HCT116 (cell line): ENCODE results near the gene GPX1. TPM values are rescaled to one million over a fixed set of nuclear protein-coding genes. Genes with fewer than 3 reads are reported as not detected.

Experiments
- ATAC-seq: fragments of 200-7000 bp; cut with Tn5 transposase; 2 replicates; pipeline ENCODE4 v1.9.1; 2020; ENCODE audit warnings: mild to moderate bottlenecking, moderate library complexity
- BruUV-seq: library from RNA; stranded (reverse); fragments of 400-500 nt; replicated peaks from 2 replicates; lab custom pipeline; 2021; lab: Mats Ljungman, UMichigan
- CTCF ChIA-PET: fragments of 300-600 bp; sonication (Branson Sonifier 250); formaldehyde crosslinking; loops from one replicate; lab custom pipeline; 2021; ENCODE audit warnings: antibody characterized with exemption; lab: Charles Lee
- POLR2A ChIA-PET: fragments of 300-600, 350-600 bp; sonication (Branson Sonifier 250); formaldehyde crosslinking; loops from one replicate; lab custom pipeline; 2021; ENCODE audit warnings: antibody characterized with exemption; lab: Charles Lee
- RAD21 ChIA-PET, 2 experiments: fragments of 300-600 bp; sonication (Branson Sonifier 250); formaldehyde crosslinking; loops; one replicate each; lab custom pipeline; 2023; ENCODE audit warnings: low total read pairs in 2 of 2; ENCODE audit not compliant: uncharacterized antibody in 2 of 2, unreplicated experiment in 2 of 2, low non-redundant PET in 1 of 2; lab: Charles Lee
- DNase-seq: peaks from one replicate; pipeline ENCODE4 v3.0.0-alpha.2; 2010; ENCODE audit warnings: low read depth, low spot score
- H2AFZ ChIP-seq: fragments of 200-600 bp; shearing (Covaris generic), sonication (generic); 2 replicates; pipeline ENCODE4 v1.6.1; 2017; ENCODE audit warnings: low read depth, mixed run types, mixed read lengths, antibody characterized with exemption, low read length; ENCODE audit not compliant: poor library complexity, severe bottlenecking
- H3K27ac ChIP-seq: 2 replicates; pipeline ENCODE4 v1.5.1; 2012; ENCODE audit warnings: low read depth, low read length
- H3K27me3 ChIP-seq: fragments of 200-600 bp; sonication (generic); 2 replicates; pipeline ENCODE4 v1.6.1; 2016; ENCODE audit warnings: mixed run types, low read length, mixed read lengths; ENCODE audit not compliant: insufficient read depth
- H3K36me3 ChIP-seq, 2 experiments: fragments of 200-500 bp in 1 of 2; fragments of 200-600 bp in 1 of 2; sonication (Bioruptor generic) in 1 of 2; sonication (generic) in 1 of 2; 2 replicates each; pipeline versions ENCODE4 v1.5.1 to v1.6.1; 2014 to 2016; ENCODE audit warnings: low read length in 2 of 2, inconsistent platforms in 1 of 2, mixed read lengths in 1 of 2, mixed run types in 1 of 2; ENCODE audit not compliant: insufficient read depth in 2 of 2, control insufficient read depth in 1 of 2
- H3K4me1 ChIP-seq, 2 experiments: fragments of 200-600 bp in 1 of 2; sonication (generic) in 1 of 2; 2 replicates each; pipeline versions ENCODE4 v1.5.1 to v1.6.1; 2012 to 2017; ENCODE audit warnings: low read length in 2 of 2, inconsistent platforms in 1 of 2, mild to moderate bottlenecking in 1 of 2, mixed read lengths in 1 of 2, mixed run types in 1 of 2, moderate library complexity in 1 of 2; ENCODE audit not compliant: insufficient read depth in 2 of 2, control insufficient read depth in 1 of 2
- H3K4me2 ChIP-seq: fragments of 200-600 bp; sonication (generic); 2 replicates; pipeline ENCODE4 v1.6.1; 2017; ENCODE audit warnings: mixed run types, low read length, mixed read lengths
- H3K4me3 ChIP-seq, 2 experiments: fragments of 200-600 bp in 1 of 2; sonication (generic) in 1 of 2; replicated peaks in 1 of 2; 2 replicates each; pipeline ENCODE4 v1.5.1; 2011 to 2016; ENCODE audit warnings: low read length in 2 of 2, control low read depth in 1 of 2, low read depth in 1 of 2, mild to moderate bottlenecking in 1 of 2, mixed read lengths in 1 of 2, mixed run types in 1 of 2
- H3K79me2 ChIP-seq: fragments of 200-600 bp; sonication (generic); 2 replicates; pipeline ENCODE4 v1.6.1; 2017; ENCODE audit warnings: mild to moderate bottlenecking, mixed run types, low read length, moderate library complexity, mixed read lengths; ENCODE audit not compliant: insufficient read depth
- H3K9ac ChIP-seq: fragments of 200-600 bp; sonication (generic); 2 replicates; pipeline ENCODE4 v1.6.1; 2016; ENCODE audit warnings: low read length, mixed read lengths
- H3K9me2 ChIP-seq: fragments of 200-600 bp; sonication (generic), shearing (Covaris generic); 2 replicates; pipeline ENCODE4 v1.6.1; 2017; ENCODE audit warnings: mixed run types, mild to moderate bottlenecking, moderate library complexity; ENCODE audit not compliant: insufficient read depth
- H3K9me3 ChIP-seq, 2 experiments: fragments of 200-500 bp in 1 of 2; fragments of 200-600 bp in 1 of 2; sonication (Bioruptor generic) in 1 of 2; sonication (generic) in 1 of 2; 2 replicates each; pipeline ENCODE4 v1.6.1; 2014 to 2017; ENCODE audit warnings: low read length in 2 of 2, mixed read lengths in 2 of 2, inconsistent platforms in 1 of 2, low read depth in 1 of 2, mild to moderate bottlenecking in 1 of 2, mixed run types in 1 of 2, moderate library complexity in 1 of 2; ENCODE audit not compliant: control insufficient read depth in 1 of 2, insufficient read depth in 1 of 2
- H4K20me1 ChIP-seq: fragments of 200-600 bp; sonication (generic), shearing (Covaris generic); 2 replicates; pipeline ENCODE4 v1.6.1; 2017; ENCODE audit warnings: mixed run types, mild to moderate bottlenecking, moderate library complexity; ENCODE audit not compliant: insufficient read depth
- CBX3 ChIP-seq: IDR thresholded peaks from 2 replicates; pipeline ENCODE4 v1.6.1; 2012; ENCODE audit warnings: low read depth
- CEBPB ChIP-seq: IDR thresholded peaks from 2 replicates; pipeline ENCODE4 v1.6.1; 2012; ENCODE audit warnings: low read depth
- ELF1 ChIP-seq: IDR thresholded peaks from 2 replicates; pipeline ENCODE4 v1.6.1; 2012; ENCODE audit warnings: low read depth, borderline replicate concordance
- EZH2 ChIP-seq: fragments of 200-600 bp; sonication (generic); IDR thresholded peaks from 2 replicates; pipeline ENCODE4 v1.6.1; 2017; ENCODE audit warnings: antibody characterized with exemption, mixed run types
- EZH2phosphoT487 ChIP-seq: fragments of 200-600 bp; IDR thresholded peaks from 2 replicates; pipeline ENCODE4 v1.6.1; 2018; ENCODE audit warnings: antibody characterized with exemption, borderline replicate concordance
- JUND ChIP-seq: IDR thresholded peaks from 2 replicates; pipeline ENCODE4 v1.6.1; 2012
- MAX ChIP-seq: IDR thresholded peaks from 2 replicates; pipeline ENCODE4 v1.6.1; 2012
- POLR2A ChIP-seq: IDR thresholded peaks from 2 replicates; pipeline ENCODE4 v1.7.0; 2011; ENCODE audit warnings: borderline replicate concordance; ENCODE audit not compliant: insufficient read depth, insufficient read length; ENCODE audit errors: extremely low read depth
- POLR2AphosphoS5 ChIP-seq: IDR thresholded peaks from 2 replicates; pipeline ENCODE4 v1.6.1; 2011; ENCODE audit warnings: mild to moderate bottlenecking, low read depth, low read length, moderate library complexity
- REST ChIP-seq: IDR thresholded peaks from 2 replicates; pipeline ENCODE4 v1.6.1; 2012; ENCODE audit warnings: low read depth
- SIN3A ChIP-seq: IDR thresholded peaks from 2 replicates; pipeline ENCODE4 v1.6.1; 2012; ENCODE audit warnings: low read depth
- TCF7L2 ChIP-seq: IDR thresholded peaks from 2 replicates; pipeline ENCODE4 v1.7.0; 2011; ENCODE audit warnings: borderline replicate concordance, inconsistent platforms; ENCODE audit not compliant: insufficient read depth, insufficient read length; ENCODE audit errors: extremely low read depth
- ZBTB33 ChIP-seq: IDR thresholded peaks from 2 replicates; pipeline ENCODE4 v1.6.1; 2011; ENCODE audit warnings: mild to moderate bottlenecking, low read length, moderate library complexity; ENCODE audit not compliant: insufficient replicate concordance; ENCODE audit errors: extremely low read depth
- ZFX ChIP-seq: fragments of 450-650 bp; IDR thresholded peaks from 2 replicates; pipeline ENCODE4 v1.6.1; 2017
- ZNF274 ChIP-seq: fragments of 200-500 bp; sonication (Bioruptor generic); IDR thresholded peaks from 2 replicates; pipeline ENCODE4 v1.6.1; 2014; ENCODE audit warnings: mild to moderate bottlenecking, low read depth, low read length, inconsistent platforms
- intact Hi-C: fragments of 100-400 bp; cut with micrococcal nuclease; formaldehyde crosslinking; loops from 2 replicates; pipeline ENCODE4 v1.10.0; 2022
- total RNA-seq: library from RNA; stranded (reverse); gene quantifications from one replicate; pipeline ENCODE4 v1.2.1, GENCODE V29; 2021; ENCODE audit not compliant: unreplicated experiment

The GPX1 gene
- total RNA-seq, 1 experiment from 2014 or later, result 330 TPM

- Histone ChIP-seq H3K4me2 (no peak overlapping the region), H3K36me3 (peaks cover 5 to 7% of the 10 kb centered on the region in 2 experiments; a peak in 3 of 4 replicates), H3K27ac (no peak overlapping the region), H3K4me3 (no peak overlapping the region), H3K9ac (no peak overlapping the region), H3K4me1 (peaks cover 5 to 30% of the 10 kb centered on the region in 2 experiments; a peak in 3 of 4 replicates), H3K9me3 (no peaks in the 10 kb centered on the region), H4K20me1 (no peaks in the 10 kb centered on the region), H3K27me3 (no peaks in the 10 kb centered on the region), H3K79me2 (peaks cover 17% of the 10 kb centered on the region), H3K9me2 (no peaks in the 10 kb centered on the region), H2AFZ (no peak overlapping the region)
- intact Hi-C loops, result no loop called here
- ChIA-PET POLR2A (interaction anchor here (2.0 kb wide), 1 partner anchor 13 kb away, joined by 8 read pairs; the partner anchor contains the start of gene USP4), RAD21 (no interaction called here), CTCF (no interaction called here)
- ATAC-seq (no peak), DNase-seq (no peak)
- BruUV-seq, result no TSS peak
- no peak for TF ChIP-seq TCF7L2
- TF ChIP-seq EZH2phosphoT487, result no peak
- TF ChIP-seq ZFX, result no peak
- TF ChIP-seq JUND, result no peak
- TF ChIP-seq ZNF274, result no peak
- TF ChIP-seq EZH2, result no peak
- TF ChIP-seq MAX, result no peak
- no peak for TF ChIP-seq POLR2A
Measured at GRCh38 chr3:49352890-49353421, 5.2 kb downstream of the GPX1 start.

GRCh38 chr3:49352281-49352680 lies 5.9 kb downstream of the GPX1 start:
- Histone ChIP-seq H3K79me2 (peaks cover 10% of the 10 kb centered on the region), H3K36me3 (peaks cover 5 to 7% of the 10 kb centered on the region in 2 experiments; a peak in 3 of 4 replicates), H3K27me3 (no peaks in the 10 kb centered on the region), H3K4me2 (no peak overlapping the region), H3K27ac (no peak overlapping the region), H3K9ac (no peak overlapping the region), H3K4me3 (no peak overlapping the region), H3K9me3 (no peaks in the 10 kb centered on the region), H3K9me2 (no peaks in the 10 kb centered on the region), H2AFZ (no peak overlapping the region), H3K4me1 (peaks cover 9 to 30% of the 10 kb centered on the region in 2 experiments), H4K20me1 (no peaks in the 10 kb centered on the region)
- BruUV-seq, result no TSS peak
- intact Hi-C loops, result no loop called here
- ChIA-PET POLR2A (interaction anchor here (2.0 kb wide), 1 partner anchor 12 kb away, joined by 8 read pairs; the partner anchor contains the start of gene USP4), CTCF (no interaction called here), RAD21 (no interaction called here)
- DNase-seq (no peak), ATAC-seq (no peak)
- TF ChIP-seq CEBPB (no peak), CBX3 (no peak), POLR2AphosphoS5 (no peak), JUND (no peak), ELF1 (no peak), REST (no peak), ZBTB33 (no peak), SIN3A (no peak), MAX (no peak), EZH2phosphoT487 (no peak)
